ENCODE data around the gene ZNF317.

DNA sequence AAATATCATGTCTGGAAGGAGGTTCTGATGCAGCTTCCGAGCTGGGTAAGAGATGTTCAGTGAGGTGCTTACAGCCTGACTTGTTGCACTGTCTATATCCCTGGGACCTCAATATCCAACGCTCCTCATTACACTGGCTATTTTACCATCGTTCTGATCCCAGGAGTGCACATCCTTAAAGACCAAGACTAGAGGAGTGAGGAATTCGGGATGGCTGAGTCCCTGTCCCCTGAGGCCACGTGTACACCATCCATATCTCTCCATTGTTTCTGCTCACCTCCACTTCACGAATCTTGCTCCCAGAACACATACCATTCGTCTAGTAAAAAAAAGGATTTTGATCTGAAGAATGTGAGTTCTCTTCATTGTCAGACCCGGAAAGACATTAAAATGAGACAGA is 32.8 kb upstream of the ZNF317 start, which contains the start of gene OR7G2:
- no peak for TF ChIP-seq POLR2A (IDR thresholded peaks at IDR 0.05)
- TF ChIP-seq, protein P1, sequence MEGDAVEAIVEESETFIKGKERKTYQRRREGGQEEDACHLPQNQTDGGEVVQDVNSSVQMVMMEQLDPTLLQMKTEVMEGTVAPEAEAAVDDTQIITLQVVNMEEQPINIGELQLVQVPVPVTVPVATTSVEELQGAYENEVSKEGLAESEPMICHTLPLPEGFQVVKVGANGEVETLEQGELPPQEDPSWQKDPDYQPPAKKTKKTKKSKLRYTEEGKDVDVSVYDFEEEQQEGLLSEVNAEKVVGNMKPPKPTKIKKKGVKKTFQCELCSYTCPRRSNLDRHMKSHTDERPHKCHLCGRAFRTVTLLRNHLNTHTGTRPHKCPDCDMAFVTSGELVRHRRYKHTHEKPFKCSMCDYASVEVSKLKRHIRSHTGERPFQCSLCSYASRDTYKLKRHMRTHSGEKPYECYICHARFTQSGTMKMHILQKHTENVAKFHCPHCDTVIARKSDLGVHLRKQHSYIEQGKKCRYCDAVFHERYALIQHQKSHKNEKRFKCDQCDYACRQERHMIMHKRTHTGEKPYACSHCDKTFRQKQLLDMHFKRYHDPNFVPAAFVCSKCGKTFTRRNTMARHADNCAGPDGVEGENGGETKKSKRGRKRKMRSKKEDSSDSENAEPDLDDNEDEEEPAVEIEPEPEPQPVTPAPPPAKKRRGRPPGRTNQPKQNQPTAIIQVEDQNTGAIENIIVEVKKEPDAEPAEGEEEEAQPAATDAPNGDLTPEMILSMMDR (IDR thresholded peaks at IDR 0.05 in 4 of 5, conservative IDR thresholded peaks at IDR 0.05 in 1 of 5): no peak

Measured in gastrocnemius medialis (tissue), 4 donors.